HG02870 (cell line): ENCODE data around the gene BLOC1S4.
"Not testable (repeated sequence)": the region's sequence is repeated elsewhere in the genome, so short reads cannot be mapped to it uniquely, and the experiment has no call there.

Experiments used
- ATAC-seq: cut with Tn5 transposase; IDR thresholded peaks from one replicate; pipeline ENCODE4 v1.9.1; 2021; ENCODE audit warnings: mild to moderate bottlenecking, moderate library complexity; ENCODE audit not compliant: unreplicated experiment

BLOC1S4 gene

GRCh38 chr4:6716018-6716911 is at the start of gene BLOC1S4:
BLOC1S4 (plus strand) TSS chr4:6716174; CDS start chr4:6716210, 36 bp downstream.
- peak; percentile 80 for ATAC-seq

- ATAC-seq: no peak
Measured at GRCh38 chr4:6668391-6668790, 47.6 kb upstream of the BLOC1S4 start.

- no peak for ATAC-seq
Measured at GRCh38 chr4:6671648-6672047, 44.3 kb upstream of the BLOC1S4 start.

- no peak for ATAC-seq
Measured at GRCh38 chr4:6672131-6672530, 43.8 kb upstream of the BLOC1S4 start.

GRCh38 chr4:6672541-6673190 is 43.3 kb upstream of the BLOC1S4 start:
- ATAC-seq: not testable (repeated sequence)

- not testable (repeated sequence) for ATAC-seq
Measured at GRCh38 chr4:6673191-6673659, 42.7 kb upstream of the BLOC1S4 start.

- peak; percentile 63 for ATAC-seq
Measured at GRCh38 chr4:6673660-6674499, 42.1 kb upstream of the BLOC1S4 start.

- ATAC-seq: peak; percentile 41
Measured at GRCh38 chr4:6674500-6675149, 41.3 kb upstream of the BLOC1S4 start.

- no peak for ATAC-seq
Measured at GRCh38 chr4:6676722-6677558, 39.0 kb upstream of the BLOC1S4 start.

GRCh38 chr4:6680372-6681034 is 35.5 kb upstream of the BLOC1S4 start:
- ATAC-seq: no peak

GRCh38 chr4:6681191-6681590 is 34.8 kb upstream of the BLOC1S4 start:
- ATAC-seq: no peak

GRCh38 chr4:6682862-6683590 is 32.9 kb upstream of the BLOC1S4 start:
- no peak for ATAC-seq

GRCh38 chr4:6684656-6685055 is 31.3 kb upstream of the BLOC1S4 start:
- no peak for ATAC-seq

GRCh38 chr4:6686104-6686787 is 29.7 kb upstream of the BLOC1S4 start:
- no peak for ATAC-seq

- ATAC-seq: peak; percentile 6
Measured at GRCh38 chr4:6687947-6688878, 27.8 kb upstream of the BLOC1S4 start.

- ATAC-seq: peak; percentile 89
Measured at GRCh38 chr4:6688879-6689505, 27.0 kb upstream of the BLOC1S4 start.
